NCI-H345 (cell line): ENCODE data around the gene SLIT3.
"Not testable (repeated sequence)": the region's sequence is repeated elsewhere in the genome, so short reads cannot be mapped to it uniquely, and the experiment has no call there.

Source experiments
- DNase-seq: peaks from one replicate; lab custom pipeline; 2025; lab: John Stamatoyannopoulos, UW

Gene SLIT3

DNA sequence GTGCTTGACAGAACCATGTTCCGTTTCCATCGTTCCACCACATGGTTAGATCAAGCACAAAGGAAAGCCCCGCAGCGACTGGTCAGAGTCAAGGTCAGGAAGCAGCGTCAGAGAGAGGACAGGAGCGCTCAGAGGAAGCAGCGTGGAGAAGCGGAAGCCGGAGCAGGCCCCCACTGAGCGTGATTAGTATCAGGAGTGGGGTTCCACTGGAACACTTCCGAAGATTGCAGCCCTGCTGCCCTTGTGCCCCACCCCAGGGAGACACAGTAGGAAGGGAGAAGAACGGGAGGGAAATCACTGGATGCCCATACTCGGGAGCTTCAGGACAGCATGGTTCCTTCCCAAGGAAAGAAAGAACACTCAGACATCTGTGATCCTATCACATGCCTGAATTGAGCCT lies 532.8 kb downstream of the SLIT3 start:
- DNase-seq, result no peak

DNA sequence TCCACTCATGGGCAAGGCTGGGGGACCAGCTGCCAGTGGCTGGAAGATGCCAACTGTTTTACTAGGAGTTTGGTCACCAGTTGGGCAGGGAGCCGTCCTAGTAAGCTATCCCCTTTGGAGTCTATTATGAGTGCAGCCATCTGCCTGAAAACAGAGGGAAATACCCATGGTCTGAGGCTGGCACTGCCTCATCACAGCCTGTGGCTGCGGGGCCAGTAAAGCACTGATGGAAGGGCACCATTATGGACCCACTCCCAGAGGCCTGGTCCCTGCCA lies 534.6 kb downstream of the SLIT3 start:
- no peak for DNase-seq

DNA sequence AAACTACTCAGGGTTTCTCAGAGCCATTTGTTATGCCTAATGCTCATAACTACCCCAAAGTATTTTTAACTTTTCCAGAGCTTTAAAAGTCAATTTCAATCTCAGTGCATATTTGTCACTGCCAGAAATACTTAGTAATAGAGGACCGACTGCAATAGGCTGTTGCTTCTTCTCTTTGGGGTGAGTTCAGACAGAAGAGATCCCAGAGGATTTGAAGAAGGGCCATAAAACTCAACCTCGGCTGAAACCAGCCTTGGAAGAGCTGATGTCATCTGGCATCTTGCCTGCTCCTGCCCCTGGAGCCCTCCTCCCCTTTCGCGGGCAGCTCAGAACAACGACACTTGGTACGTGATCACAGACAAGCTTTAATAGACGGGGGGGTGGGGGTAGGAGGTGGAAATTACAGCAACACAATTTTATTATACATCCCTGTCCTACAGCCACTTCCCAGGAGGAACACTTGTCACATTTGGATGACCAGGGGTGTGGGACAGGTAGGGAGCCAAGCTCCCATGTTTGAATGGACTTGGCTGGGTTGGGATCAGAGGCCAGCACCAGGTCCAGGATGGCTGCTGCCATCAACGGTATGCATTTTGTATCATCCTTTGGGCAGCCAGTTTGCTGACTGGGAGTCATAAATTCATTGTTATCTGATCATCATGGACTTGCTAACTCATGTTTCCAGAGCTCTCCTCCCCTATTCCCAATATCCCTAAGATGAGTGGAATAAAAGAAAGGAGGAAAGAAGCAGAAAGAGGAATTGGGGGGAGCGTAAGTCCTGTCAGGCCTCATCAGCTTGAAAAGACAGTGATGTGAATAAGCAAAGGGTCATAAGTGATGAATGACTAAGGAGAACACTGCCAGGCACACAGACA lies 535.2 kb downstream of the SLIT3 start:
- peak; percentile 66 for DNase-seq

DNA sequence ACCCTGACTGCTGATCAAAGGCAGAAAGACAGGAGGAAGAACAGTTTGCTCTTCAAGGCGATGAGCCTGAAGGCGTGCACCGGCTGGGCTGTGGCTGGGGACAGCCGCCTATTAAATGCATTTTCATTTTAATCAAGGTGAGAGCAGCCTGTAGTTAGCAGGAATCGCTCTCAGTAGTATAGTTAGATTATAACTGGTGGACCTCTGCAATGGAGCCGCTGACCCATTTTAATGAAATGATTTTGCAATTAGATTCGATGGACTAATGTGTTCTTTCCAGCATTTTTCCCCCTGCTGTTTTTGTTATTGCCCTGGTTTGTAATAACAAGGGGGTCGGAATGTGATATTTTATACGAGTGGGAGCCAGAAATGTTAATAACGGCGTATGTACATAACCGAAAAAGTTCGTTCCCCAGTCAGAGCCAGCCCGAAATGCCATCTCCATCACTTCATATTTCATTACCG lies 535.8 kb downstream of the SLIT3 start:
- DNase-seq, result no peak

DNA sequence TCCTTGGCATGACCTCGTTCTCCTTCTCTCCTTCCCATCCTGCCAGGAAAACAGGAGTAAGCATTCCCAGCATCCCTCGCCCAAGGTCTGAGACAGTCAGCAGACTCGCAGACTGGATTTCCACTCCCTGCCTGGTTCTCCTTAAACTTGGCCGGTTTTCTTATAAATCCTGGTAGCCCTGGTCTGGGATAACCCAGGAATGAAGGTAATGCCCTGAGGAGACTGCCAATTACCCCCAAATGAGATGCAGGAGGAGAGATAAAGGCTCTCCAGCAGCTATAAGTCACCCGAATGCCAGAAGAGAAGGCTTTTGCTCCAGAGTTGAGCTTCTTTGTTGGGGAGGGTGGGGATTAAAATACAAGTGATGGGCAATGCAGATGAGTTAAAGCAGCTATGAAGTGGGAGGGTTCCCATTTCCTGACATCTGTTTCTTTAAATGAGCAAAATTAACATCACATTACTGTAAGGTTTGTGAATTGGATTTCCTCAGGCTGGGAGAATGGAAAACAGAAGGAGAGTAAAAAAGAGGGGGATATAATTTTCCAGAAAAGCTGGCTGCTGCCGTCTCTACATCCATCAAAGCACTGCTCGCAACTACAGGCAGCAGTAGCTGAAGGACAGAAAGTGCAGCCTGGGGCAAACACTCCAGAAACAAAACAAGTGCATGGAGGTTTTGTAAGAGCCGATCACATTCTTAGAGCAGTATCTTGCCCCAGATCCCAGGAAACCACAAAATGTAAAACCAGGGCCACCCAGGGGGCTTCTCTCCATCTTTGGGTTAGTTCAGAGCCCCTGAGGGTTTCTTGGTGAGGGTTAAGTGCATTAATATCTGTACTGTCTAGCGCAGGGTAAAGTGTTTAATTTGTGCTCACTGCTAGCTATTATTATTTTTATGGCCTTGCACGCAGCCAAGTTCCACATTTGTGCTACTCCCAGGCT lies 544.2 kb downstream of the SLIT3 start:
- DNase-seq, result no peak

DNA sequence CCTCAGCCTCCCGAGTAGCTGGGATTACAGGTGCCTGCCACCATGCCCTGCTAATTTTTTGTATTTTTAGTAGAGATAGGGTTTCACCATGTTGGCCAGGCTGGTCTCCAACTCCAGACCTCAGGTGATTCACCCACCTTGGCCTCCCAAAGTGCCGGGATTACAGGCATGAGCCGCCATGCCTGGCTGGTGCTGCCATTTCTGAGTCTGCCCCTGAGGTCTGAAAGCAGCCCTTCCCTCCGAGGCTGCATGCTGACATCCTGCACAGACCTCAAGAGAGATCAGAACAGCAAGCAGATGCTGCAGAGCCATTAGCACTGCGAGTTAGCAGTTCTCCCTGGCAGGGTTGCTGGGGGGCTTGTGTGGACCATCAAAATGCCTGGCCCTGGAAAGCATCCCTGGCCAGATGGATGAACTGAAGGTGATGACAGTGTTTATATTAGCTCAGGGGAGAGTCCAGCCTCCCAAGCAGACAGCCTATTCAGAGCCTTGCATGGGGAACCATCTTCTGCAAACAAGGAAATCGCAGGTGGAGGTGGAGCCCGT lies 545.3 kb downstream of the SLIT3 start:
- DNase-seq, result no peak

DNA sequence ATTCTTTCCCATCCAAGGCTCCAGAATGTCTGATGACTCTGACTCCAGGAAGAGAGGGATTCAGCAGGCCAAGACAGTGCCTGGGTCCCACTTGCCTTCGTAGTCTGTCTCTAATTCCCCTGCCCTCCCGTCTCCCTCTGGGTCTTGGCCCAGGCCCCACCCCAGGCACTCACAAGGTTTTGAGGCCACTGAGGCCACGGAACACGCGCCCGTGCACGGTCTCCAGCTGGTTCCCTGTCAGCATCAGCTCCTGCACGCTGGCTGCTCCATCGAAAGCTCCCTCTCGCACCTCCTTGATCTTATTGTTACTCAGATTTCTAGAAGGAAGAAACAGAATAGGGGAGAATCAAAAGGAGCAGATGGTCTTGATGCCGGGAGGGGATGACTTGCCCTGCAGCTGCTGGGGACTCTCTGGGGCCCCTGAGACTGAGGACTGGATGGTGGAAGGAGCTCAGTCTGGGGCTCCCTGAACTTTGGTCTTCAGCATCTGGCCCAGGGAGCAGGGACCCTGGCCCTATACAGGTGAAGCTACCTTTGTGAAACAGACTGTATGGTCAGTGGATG lies 547.2 kb downstream of the SLIT3 start:
- DNase-seq, result no peak

DNA sequence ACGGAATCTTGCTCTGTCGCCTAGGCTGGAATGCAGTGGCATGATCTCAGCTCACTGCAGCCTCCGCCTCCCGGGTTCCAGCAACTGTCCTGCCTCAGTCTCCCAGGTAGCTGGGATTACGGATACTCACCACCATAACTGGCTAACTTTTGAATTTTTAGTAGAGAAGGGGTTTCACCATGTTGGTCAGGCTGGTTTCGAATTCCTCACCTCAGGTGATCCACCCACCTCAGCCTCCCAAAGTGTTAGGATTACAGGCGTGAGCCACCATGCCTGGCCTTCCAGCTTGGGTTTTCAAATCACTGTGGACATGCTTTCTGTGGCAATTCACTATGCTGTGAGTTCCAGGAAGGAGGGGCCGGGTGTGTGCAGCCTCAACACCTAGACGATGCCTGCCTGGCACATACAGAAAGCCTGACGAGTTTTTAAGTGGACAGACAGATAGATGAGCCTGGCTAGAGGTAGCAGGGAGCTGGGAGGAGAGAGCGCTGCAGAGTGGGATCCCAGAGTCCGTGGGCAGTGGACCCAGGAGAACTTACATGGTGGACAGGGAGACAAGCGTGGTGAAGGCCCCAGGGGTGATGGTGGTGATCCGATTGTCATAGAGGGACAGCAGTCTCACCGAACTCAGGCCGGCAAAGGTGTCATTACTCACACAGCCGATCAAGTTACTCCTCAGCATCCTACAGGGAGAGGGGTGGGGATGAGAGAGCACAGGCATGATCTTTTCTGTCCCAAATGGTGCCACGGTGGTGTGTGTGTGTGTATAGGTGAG lies 548.3 kb downstream of the SLIT3 start:
- no peak for DNase-seq

DNA sequence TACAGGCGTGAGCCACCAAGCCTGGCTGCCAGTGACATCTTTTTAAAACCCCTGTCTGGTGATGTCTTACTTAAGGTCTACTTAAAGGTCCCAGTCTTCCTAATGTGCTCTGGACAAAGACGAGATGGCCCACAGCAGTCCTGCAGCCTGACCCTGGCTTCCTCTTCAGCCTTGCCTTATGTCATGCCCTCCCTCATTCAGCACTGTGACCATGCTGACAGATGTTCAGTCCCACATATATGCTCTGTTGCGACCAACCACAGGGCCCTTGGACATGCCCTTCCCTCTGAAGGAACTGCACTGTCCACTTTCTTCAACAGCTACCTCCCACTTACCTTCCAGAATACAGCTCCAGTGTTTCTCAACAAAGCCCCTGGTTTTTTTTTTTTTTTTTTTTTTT lies 548.9 kb downstream of the SLIT3 start:
- no peak for DNase-seq

DNA sequence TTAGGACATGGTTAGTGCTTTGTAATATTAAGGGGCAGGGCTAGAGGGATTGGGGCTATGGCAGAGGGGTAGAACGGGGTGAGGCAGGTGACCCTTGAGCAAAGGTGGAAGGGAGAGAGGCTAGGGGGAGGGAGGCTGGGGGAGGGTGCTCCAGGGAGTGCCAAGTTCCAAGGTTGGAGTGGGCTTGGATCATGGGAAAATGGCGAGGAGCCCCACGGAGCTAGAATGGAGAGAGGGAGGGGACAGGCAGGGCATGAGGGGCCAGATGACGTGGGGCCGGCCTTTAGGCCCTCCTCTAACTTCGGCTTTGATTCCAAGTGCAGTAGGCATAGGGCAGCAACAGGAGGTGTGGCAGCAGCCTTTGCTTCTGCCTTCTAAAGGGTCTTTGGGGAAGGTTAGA lies 550.0 kb downstream of the SLIT3 start:
- no peak for DNase-seq

DNA sequence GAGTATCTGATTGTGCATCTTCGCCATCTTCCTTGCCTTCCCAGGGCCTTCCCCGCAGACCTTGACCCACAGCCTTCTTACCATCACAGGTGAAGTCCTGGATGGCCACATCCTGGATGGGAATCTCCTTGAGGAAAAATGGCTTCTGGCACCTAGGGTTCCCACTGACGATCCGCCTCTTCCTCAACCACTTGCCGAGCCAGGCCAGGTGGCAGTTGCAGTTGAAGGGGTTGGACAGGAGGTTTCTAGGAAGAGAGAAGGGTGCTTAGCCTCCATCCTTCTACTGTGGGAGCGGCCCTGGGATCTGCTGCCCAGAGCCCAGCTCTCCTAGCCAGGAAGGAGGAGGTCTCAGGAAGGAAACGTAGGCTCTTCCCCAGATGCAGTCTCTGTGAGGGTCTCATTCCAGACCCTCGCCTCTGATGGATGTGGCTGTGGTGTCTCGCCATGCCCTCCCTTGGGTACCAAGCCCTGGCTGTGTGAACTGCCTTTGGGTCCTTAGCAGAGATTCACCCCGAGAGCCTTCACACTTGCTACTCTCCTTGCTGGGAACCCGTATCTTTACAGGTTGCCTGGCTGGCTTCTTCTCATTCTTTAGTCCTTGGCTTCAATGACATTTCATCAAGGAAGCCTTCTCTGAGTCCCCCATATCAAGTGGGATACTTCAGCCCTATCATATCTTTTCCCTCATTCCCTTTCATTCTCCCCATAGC lies 551.4 kb downstream of the SLIT3 start:
- no peak for DNase-seq

DNA sequence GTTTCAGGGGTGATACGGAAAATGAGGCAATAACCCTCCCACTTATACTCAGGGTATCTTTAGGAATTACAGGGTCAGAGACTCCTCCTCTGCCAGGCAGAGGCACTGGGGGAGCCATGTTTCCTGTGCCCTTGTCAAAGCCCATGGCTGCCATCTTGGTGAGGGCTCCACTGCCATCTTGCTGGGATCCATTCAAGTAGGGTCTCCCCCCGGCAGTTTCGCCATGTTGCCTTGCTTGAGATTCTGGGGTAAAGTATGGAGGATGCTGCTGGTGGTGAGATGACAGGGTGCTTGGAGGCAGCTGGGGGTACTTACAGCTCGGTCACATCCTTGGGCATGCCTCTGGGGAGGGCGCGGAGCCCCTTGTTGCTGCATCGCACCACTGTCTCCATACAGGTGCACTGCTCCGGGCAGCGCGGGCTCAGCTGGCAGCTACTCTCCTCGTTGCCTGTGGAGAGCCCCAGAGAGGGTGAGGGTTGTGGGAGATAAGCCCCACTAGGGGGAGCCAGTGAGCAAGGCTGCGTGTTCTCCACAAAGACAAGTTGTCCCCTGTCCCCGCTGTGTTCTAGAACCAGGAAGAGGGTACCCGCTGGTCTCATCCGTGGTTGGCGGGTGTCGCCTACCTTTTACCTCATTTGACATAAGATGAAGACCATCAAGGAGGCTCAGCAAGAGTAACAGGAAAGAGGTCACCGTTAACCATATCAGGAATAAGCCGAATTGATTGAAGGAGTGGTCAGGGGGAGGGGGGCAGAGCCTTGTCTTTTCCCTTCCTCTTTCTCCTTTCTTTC lies 552.8 kb downstream of the SLIT3 start:
- peak; percentile 68 for DNase-seq

DNA sequence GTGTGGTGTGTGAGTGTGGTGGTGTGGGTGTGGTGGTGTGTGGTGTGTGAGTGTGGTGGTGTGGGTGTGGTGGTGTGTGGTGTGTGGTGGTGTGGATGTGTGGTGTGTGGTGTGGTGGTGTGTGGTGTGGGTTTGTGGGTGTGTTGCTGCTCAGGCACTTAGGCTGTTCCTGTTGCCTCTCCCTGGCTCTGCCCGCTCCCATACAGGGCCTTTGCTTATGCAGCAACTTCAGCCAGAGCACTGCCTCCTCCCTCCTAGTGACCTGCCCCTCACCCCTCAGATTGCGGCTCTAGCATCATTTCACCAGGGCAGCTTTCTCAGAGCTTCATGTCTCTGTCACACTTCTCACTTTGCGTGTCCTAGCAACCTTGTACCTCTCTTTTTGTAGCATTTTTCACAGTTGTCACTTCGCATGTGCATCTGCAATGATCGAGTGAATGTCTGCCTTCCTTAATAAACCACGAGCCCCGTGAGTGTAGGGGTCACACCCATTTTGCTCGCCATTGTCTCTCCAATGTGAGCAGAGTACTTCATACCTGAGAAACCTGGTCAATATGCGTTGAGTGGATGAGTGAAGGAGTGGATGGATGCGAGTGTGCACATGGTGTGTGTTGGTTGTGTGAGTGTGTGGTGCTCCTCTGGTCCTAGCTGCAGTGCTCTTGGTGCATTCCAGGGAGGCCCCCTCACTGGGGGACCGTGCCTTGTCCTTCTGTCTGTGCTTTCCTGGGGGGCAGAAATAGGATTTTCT lies 553.9 kb downstream of the SLIT3 start:
- DNase-seq, result peak; percentile 14

DNA sequence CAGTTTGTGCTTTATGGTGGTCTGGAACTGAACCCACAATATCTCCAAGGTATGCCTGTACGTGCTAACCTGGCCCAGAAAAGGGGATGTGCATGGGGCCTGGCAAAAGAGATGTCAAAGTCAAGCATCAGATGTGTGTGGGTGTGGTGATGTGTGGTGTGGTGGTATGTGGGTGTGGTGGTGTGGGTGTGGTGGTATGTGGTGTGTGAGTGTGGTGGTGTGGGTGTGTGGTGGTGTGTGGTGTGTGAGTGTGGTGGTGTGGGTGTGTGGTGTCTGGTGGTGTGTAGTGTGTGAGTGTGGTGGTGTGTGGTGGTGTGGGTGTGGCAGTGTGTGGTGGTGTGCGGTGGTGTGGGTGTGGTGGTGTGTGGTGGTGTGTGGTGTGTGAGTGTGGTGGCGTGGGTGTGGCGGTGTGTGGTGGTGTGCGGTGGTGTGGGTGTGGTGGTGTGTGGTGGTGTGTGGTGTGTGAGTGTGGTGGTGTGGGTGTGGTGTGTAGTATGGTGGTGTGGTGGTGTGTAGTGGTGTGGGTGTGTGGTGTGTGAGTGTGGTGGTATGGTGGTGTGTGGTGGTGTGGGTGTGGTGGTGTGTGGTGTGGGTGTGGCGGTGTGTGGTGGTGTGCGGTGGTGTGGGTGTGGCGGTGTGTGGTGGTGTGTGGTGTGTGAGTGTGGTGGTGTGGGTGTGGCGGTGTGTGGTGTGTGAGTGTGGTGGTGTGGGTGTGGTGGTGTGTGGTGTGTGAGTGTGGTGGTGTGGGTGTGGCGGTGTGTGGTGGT lies 554.6 kb downstream of the SLIT3 start:
- DNase-seq, result not testable (repeated sequence)

DNA sequence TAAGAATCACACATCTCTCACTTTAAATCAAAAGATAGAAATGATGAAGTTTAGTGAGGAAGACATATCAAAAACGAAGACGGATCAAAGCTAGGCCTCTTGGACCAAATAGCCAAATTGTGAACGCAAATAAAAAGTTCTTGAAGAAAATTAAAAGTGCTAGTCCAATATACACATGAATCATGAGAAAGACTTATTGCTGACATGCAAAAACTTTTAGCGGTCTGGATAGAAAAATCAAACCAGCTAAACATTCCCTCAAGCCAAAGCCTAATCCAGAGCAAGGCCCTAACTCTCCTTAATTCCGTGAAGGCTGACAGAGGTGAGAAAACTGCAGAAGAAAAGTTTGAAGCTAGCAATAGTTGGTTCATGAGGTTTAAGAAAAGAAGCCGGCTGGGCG lies 557.3 kb downstream of the SLIT3 start:
- DNase-seq, result no peak

DNA sequence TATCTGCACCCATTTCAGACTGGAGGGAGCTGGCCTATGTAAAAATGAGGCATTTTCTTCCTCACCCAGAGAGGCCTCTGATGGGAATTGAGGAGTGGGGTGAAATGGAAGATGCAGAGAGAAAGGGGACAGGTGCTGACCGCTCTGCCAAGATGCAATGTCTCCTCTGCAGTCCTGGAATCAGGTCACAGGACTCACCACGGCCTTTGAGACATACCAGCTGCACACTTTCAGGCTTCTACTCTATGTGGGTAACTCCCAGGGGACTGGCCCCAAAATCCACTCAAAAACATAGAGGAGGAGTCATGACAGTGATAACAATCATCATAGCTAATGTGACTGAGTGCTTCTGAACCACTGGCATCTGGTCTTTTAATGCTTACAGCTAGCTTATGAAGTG lies 558.6 kb downstream of the SLIT3 start:
- DNase-seq, result not testable (repeated sequence)

DNA sequence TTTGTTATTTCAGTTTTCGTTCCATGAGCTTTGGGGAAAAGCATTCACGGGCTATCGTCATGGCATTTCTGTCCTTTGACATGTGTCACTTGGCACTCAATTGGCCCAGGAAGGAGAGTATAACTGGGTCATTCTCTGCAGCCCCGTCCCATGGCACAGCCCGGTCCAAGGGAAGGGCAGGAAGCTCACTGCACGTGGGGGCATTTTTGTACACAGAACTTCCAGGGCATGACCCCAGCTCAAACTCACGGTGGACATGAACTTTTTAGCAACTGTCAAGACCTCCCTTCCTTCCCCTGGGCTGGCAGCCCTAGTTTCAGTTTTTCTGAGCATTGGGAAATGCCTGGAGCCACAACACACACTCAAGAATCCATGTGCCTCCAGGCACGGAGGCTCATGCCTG lies 560.1 kb downstream of the SLIT3 start:
- no peak for DNase-seq

DNA sequence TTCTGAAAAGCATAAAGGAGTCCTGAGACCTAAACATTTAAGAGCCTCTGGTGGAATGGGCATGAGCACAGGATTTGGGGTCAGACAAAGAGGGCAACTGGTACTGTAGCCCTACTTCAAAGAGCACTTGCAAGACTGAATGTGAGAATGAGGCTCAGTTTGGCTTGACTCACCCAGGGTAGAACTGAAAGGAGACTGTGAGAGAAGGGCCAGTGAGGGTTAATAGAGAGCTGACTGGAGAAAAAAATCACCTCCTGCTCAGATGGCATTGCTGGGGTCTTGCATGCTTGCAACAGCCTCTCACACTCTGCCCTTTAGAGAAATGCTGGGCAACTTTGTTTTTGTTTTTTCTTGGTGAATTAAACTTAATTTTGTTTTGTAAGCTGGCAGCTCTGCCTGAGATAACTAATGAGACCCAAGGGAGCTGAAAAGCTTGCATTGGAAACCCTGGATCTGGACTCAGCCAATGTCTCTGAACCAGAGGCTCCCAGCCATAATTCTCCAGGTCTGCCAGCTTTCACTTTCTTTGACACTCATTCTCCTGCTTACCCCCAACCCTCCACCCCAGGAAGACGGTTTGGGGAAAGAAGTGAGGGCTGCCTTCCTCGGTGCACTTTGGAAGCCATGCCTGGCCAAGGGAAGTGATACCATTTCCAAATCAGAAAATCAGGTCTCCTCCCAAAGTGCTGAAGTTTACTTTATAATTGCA lies 560.7 kb downstream of the SLIT3 start:
- DNase-seq, result no peak
